Fibroblast of lung (primary cell): ENCODE data around the gene SDHB.

ENCODE experiments used
- EZH2 ChIP-seq: IDR thresholded peaks from 2 replicates; pipeline ENCODE4 v1.5.1; 2012; ENCODE audit warnings: low read length, control low read depth, mild to moderate bottlenecking; ENCODE audit errors: missing control alignments
- TF ChIP-seq, protein P1 (sequence below), 2 donors: IDR thresholded peaks in 1 of 2; conservative IDR thresholded peaks in 1 of 2; 1 replicate in 1 of 2; 2 replicates in 1 of 2; pipeline ENCODE4 v1.5.1; 2011 to 2012; ENCODE audit warnings: low read length in 2 of 2, control low read depth in 1 of 2, inconsistent platforms in 1 of 2, low read depth in 1 of 2, mild to moderate bottlenecking in 1 of 2

DNA sequence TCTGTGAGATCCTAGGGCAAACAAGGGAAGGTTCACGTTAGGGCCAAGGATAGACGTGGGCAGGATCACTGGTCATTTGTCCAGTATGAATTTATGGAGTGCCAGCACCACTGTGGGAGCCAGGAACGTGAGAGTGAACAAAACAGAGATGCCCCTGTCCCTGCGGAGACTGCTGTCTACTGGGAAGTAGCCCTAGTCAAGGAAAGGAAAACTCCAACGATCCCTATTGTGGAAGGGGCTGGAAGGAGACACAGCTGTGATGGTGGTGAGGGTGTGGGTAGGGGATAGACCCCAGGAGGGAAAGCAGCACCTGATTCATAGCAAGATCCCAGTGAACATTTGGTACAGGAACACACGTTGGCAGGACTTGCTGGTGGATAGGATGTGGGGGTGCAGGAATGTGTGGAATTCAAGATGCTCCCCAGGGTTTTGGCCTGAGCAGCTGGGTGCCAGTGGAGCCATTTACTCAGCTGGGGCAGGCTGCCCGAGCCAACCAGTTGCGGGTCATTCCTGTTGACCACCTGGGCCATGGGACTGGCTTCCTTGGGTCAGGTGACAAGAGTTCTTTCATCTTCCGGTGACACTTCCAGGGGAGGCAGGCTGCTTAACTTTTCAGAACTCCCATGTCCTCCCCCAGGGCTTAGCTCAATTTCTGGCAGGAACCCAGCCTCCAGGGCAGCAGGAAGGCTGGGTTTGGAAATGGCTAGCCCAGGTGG, 40.9 kb downstream of the SDHB start:
- TF ChIP-seq, protein P1, sequence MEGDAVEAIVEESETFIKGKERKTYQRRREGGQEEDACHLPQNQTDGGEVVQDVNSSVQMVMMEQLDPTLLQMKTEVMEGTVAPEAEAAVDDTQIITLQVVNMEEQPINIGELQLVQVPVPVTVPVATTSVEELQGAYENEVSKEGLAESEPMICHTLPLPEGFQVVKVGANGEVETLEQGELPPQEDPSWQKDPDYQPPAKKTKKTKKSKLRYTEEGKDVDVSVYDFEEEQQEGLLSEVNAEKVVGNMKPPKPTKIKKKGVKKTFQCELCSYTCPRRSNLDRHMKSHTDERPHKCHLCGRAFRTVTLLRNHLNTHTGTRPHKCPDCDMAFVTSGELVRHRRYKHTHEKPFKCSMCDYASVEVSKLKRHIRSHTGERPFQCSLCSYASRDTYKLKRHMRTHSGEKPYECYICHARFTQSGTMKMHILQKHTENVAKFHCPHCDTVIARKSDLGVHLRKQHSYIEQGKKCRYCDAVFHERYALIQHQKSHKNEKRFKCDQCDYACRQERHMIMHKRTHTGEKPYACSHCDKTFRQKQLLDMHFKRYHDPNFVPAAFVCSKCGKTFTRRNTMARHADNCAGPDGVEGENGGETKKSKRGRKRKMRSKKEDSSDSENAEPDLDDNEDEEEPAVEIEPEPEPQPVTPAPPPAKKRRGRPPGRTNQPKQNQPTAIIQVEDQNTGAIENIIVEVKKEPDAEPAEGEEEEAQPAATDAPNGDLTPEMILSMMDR (conservative IDR thresholded peaks at IDR 0.05 in 1 of 2, IDR thresholded peaks at IDR 0.05 in 1 of 2; ENCODE audit: low read depth in 1 of 2, low read length in 2 of 2) = no peak
- TF ChIP-seq EZH2 = no peak
